Measurements from ENCODE around the gene SPEN.

SPEN gene

DNA sequence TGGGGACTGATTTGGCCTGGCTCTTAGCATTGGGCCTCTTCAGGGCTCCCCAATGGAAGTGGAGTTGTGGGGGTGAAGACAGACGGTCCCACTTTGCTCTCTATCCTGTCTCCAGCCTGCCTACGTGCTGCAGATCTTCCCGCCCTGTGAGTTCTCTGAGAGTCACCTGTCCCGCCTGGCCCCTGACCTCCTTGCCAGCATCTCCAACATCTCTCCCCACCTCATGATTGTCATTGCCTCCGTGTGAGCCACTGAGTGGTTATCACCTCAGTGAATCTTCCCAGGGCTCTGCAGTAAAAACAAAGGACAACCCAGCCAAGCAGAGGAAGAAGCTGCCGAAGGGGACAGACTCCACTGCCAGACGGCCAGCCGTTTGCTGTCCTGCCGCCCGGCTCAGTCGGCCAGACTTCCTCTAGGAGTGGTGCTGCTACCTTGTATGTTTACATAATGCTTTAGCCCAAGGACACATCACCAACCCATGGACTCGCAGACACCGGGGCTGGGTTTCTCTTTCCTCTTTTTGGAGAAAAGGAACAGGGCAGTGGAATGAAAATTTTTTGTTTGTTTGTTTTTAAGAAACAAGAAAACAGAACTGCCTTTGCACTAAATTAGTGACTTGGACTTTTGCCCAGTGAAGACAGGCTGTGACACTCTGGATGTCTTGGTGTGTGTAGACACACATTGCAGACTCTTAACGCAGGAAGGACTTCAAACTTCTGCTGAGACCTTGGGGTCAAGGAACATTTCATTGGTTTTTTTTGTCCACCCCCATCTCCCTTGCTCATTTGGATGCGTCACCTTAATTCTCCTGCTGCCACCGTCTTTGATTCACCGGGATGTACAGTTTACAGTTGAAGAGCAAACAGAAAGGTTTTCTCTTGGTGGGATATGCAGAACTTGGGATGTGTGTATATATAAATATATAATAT is 91.9 kb downstream of the SPEN start:
- no peak for DNase-seq

DNA sequence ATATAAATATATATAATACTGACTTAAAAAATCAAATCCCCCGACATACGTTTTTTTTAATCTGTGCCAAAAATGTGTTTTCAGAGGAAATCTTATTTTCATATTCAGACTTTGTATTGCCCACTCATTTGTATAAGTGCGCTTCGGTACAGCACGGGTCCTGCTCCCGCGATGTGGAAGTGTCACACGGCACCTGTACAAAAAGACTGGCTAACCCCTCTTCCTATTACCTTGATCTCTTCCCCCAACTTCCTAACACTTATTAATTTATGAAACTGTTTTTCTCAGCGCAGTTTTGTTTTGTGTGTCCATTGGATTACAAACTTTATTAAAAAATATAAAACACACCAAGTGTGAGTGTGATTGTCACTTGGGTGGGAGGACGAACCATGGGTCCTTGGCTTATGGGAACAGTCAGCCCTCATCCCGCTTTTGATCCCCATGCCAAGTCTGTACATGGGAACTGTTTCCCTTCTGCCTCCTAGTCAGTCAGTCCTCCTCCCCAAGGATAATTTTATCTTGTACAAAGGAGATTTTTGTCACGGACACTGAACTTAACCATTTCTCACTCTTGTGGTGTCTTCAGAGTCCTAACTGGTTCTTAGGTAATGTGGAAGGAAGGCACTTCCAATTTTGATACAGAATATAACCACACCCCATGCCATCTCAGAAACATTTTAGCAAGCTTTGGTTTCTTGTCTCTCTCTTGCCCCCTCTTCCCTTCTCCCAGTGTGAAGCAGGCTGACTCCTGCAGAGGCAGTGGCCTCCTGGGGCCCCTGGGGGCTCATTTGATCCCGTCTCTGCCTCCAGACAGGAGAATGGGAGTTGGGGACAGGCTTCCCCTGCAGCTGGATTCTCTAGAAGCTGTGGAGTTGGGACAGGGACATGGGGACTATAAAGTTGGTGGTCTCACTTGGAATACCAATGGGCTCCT is 92.9 kb downstream of the SPEN start:
- no peak for DNase-seq

DNA sequence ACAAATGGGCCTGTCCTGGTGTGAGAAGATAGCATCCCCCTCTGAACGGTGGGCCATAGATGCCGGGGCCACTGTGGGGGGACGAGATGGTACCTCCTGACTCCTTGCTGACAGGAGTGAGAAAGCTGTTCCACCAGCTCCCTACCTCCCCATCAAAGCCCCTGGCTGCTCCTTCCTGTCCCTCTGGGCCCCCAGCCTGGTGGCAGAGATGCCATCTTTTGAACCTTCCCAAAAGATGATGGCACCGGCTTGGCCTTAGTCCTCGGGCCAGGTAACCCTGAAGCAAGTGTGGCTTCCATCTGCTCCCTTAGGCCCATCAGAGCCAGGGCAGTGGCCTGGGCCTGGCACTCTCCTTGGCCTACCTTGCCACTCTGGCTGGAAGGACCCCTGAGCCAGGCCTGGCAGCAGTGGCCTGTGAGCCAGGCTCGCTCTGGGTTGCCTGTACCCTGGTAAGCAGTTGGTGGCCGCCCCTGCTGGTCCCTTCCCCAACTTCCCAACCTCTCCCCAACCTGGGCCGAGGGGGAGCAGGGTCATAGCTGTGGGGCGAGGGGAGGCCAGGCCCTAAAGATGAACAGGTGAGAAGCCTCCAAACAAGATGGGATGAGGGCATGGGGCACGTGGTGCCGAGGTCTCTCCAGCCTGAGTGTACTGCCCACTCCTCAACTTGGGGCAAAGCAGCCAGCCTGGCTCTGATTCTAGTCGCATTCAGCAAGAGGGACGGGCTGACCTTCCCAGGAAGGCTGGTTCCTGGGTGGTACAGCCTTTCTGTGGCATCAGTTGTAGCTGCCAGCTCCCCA is 93.7 kb downstream of the SPEN start:
- no peak for DNase-seq

DNA sequence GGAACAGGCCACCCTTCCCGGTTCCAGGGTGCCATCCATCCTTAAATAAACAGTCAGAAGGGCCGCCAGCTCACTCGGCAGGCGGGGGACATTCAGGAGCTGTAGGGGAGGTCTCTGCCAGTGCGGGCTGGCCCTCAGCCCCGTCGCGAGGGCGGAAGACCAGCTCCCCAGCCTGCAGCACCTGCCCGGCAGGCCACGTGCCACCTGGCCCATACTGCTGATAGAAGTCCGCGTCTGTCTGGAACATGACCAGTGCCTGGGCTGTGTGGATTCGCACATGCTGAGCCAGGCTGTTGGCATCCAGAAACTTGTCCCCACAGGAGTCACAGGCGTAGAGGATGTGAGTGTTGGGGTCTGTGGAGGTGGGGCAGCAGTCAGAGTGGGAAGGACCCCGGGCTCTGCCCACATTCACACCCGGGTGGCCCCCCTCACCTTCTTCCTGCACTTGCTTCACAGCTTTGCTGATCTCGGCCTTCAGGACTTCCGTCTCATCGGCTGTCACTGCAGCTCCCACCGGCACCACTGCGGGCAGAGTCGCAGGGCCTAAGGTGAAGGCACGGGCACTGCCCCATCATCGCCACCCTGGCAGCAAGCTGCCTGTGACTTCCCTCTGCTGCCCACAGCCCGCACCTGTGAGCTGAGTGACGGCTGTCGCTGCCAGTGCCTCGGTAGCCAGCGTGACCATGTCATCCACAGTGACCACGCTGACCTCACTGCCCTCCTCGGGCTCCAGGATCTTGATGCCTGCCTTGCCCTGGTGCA is 94.6 kb downstream of the SPEN start:
- no peak for DNase-seq

DNA sequence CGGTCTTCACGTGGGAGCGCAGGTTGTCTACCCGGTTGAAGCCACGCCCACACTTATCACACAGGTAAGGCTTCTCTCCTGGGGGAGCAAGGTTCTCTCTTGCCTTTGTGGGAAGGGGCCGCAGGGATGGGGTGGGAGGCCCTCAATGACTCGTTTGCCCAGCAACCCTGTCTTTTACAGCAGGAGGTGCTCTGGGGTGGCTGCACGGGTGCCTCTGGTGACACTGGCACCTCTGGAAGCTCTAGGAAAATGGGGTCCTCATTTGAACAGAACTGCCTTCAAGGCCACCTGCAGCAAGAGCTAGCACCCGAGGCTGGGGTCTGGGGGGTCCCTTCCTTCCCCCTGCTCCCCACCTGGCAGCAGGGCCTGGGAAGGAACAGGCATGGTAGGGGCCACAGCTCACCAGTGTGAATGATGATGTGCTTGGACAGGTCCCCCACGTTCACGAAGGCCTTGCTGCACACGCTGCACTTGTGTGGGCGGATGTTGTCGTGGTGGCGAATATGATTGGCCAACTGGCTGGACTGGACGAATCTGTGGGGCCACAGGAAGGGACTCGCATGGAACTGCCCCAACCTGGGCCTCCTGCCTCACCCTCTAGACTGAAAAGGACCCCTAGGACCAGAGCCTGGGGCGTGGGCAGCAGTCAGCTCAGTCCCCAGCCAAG is 95.3 kb downstream of the SPEN start:
- DNase-seq: no peak

DNA sequence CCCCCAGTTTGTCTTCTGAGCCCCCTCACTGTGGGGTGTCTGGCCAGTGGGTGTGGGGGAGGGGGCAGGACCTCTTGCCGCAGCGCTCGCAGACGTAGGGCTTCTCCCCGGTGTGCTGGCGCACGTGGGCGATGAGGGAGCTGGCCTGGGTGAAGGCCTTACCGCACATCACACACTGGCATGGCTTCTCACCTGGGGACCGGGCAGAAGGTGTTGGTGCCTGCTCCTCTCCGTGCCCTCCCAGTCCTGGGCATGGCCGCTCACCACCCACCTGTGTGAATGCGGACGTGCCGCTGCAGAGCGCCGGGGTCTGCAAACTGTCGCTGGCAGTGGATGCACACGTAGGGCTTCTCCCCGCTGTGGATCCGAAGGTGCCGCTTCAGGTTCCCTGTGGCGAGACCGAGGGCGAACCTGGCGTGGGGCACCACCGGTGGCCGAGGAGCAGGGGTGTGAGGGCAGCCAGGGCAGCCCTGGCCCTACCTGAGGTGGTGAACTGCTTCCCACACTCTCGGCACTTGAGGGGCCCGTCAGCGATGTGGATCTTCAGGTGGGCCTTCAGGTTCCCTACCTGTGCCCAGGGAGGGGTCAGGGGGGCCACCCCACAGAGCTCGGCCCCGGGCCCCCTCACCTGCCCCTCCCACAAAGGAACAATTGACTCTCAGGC is 96.0 kb downstream of the SPEN start:
- no peak for DNase-seq

DNA sequence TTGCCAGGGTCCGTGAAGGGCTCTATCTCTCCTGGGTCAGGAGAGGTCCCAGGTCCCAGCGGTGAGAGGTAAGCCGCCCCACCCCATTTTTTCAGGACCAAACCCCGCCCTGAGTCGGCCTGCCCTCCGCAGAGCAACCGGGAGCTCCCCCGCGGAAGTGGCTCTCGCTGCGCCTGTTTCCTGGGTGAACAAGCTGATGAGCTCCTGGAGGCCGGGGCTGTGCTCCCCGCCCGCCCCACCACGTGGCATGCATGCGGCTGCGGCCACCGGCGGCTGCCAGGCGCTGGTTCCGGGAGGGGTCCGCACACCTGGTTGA is 96.4 kb downstream of the SPEN start:
- DNase-seq: no peak

DNA sequence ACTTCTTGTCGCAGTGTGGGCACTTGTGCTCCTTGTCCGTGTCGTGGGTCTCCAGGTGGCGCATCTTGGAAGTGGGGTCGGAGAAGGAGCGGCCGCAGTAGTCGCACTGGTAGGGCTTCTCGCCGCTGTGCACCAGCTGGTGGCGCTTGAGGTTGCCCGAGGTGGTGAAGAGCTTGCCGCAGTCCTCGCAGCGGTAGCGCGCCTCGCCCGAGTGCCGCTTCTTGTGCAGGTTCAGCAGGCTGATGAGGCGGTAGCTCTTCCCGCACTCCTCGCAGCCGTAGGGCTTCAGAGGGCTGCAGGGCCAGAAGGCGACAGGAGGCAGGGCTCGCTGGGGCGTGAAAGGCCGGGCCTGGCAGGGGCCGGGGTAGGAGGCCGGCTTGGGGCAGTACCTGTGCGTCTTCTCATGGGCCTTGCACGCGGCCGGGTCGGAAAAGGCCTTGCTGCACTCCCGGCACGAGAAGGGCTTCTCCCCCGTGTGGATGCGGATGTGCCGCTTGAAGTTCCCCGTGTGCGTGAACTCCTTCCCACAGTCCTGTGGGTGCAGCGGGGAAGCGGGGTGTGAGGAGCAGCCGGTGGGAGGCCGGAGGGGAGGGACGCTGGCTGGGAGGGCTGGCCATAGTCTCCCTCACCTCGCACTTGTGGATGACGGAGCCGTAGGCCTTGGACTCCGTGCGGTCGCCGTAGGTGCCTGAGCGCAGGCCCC is 97.0 kb downstream of the SPEN start:
- no peak for DNase-seq

DNA sequence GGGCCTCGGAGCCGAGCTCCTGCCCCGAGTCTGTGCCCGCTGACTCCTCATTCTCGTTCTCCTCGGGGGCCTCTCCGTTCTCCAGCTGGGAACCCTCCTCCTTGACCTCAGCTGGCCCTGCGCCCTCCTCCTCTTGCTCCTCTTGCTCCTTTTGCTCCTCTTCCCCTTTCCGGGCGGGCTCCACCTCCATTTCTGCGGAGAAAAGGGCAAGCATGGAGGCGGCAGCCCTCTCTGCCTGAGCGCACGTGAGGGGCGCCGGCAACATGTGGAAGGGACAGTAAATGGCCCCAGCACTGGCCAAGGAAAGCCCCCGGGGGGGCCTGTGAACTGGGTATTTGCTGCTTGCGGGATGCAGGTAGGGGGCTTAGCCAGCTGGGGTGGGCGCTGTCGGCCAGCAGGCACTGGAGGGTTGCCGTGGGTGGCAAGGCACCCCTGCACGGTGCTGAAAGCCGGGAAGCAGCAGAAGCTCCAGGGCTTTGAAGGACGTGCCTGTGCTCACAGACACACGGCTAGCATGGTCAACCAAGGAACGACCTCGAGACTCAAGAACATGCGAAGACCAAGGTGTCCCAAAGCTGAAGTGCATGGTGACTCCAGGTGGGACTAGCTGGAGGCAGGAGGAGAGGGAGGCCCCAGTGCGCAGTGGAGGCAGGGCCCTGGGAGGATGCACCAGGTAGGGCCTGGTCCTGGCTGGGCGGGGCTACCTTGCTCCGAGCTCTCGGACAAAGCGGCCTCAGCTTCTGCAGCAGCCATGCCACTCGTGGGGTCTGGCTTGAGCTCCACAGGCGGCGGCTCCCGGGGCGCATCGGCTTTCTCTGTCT is 97.7 kb downstream of the SPEN start:
- no peak for DNase-seq

DNA sequence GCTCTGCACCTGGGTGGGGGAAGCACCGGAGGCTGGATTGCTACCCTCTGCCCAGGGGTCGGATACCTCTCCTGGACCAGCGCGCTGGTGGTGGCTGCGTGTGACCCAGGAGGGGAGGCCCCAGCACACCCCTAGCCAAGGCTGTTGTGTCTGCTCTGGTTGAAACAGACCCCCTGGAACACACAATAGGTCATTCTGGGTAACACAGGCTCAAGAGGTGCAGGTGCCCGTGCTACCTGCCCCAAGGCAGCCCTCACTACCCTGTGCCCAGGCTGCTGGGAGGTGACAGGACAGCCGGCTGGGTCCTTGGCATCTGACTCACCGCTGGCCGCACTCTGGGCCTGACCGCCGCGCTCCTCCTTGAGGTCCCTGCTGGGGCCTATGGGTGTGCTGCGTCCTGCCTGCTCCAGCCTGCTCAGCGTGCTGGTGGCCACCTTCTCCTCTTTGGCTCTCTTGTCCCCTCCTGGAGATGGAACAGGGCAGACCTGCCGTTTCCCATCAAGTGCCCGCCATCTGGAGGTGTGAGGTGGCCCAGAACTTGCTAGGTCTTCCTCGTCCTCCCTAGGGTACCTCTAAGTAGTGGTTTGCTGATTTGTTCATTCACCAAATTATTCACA is 98.4 kb downstream of the SPEN start:
- DNase-seq: no peak

DNA sequence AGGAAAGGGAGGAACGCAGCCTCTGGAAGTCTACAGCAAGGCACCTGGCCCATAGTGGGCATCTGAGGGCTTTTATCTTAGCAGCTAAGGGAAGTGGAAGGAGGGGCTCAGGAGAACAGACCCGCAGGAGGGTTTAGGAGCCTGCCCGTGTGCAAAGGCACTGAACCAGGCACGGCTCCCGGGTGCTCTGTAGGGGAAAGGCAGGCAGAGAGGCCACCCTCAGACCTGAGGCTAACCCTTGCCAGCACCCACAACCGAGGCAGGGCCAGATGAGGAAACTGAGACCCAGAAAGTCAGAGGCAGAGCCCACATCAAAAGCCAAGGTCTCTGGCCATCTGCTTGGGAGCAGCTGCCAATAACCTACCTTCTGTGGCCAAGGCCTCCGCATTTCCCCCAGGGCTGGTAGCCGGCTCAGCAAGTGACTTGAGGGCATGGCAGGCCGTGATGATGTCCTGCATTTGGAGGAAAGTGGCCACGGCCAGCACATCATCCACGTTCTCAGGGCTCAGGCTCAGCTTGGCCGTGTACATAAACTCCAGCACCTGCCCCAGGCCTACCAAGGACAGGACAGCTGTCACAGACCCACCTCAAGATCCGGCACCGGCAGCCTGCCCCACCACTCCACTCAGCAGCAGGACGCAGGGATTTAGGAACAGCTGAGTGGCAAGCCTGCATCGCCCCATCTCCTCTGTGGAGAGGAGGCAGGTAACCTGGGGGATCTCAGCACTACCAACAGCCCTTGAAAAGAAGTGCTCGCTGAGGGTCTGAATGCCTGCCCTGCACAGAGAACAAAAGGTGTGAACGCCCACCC is 99.3 kb downstream of the SPEN start:
- DNase-seq: no peak

DNA sequence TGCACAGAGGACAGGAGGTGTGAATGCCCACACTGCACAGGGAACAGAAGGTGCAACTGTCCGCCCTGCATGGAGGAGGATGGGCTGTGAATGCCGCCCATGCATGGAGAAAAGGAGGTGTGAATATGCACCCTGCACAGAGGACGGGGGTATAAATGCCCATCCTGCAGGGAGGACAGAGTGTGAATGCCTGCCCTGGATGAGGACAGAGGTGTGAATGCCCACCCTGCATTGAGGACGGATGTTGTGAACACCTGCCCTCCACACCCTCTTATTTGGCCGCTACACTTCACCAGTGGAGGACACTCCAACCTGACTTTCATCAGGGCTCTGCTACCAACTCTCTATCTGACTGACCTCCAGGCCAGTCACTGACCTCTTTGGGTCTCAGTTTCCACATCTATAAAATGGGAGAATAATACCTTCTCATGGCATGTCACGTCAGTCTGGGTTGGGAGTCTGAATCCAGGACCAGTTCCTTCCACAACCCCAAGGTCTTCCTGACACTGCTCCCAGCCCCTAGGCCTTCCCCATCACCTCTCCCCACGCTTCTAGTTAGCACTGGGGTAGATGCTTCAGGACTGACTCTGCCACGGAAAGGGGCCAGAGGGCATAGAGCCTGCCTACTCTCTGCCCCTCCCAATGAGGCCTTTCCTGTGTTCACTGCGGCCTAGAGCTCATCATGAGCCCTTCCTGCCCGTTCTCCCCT is 100.0 kb downstream of the SPEN start:
- DNase-seq: no peak

DNA sequence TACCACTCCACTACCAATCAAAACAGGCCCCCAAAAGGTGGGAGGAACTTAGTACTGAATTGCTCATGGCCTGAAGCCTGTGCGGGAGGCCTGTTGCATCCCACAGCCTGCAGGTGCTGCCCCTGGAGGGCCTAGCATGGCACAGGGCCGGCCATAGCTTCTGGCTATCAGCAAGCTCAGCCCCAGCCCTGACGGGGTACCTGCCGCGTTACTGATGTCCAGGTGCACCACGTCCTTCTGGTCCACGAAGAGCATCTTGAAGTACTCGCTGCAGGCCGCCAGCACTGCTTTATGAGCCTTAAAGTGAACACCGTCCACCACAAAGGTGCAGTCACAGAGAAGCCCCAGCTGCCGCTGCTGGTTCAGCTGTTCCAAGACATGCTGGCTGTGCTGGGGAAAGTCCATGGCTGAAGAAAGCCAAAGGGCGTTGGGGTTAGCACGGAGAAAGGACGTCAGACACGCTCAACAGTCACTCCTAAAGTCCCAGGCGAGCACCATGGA is 100.6 kb downstream of the SPEN start:
- DNase-seq: no peak

DNA sequence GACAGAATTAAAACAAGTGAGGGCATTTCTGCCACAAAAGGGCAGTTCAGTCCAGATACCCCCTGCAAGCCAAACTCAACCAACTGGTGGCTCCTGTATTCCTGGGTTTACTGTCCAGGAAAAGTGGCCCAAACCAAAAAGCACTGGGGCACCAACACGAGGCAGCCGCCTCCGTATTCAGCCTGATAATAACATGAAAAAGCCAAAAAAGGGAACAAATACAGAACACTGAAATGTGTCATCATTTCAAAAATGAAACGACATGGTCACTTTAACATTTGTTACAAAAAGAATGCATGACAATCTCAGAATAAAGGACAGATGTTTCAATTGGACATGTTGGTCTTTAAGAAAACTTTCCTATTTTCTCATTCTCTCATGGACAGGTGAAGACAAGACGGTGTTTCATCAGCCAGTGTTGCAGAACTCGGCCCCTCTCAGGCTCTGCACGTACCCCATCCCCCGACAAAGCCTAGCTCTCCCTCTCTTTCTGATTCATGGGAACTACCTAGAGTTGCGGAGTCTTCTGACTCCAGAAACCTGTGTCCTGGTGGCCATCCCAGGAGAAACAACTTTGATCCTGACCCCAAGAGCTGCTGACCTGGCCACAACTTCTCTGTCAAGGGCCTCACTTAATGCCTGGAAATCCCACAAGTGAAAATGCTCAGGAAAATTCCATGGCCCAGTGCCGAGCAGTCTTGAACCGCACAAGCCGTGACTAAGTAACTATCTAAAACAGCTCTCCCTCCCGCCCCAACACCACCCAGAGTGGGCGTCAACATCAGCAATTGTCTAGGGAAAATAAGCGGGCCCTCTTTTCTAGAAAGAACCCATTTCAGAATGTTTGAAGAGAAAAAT is 101.3 kb downstream of the SPEN start:
- no peak for DNase-seq

DNA sequence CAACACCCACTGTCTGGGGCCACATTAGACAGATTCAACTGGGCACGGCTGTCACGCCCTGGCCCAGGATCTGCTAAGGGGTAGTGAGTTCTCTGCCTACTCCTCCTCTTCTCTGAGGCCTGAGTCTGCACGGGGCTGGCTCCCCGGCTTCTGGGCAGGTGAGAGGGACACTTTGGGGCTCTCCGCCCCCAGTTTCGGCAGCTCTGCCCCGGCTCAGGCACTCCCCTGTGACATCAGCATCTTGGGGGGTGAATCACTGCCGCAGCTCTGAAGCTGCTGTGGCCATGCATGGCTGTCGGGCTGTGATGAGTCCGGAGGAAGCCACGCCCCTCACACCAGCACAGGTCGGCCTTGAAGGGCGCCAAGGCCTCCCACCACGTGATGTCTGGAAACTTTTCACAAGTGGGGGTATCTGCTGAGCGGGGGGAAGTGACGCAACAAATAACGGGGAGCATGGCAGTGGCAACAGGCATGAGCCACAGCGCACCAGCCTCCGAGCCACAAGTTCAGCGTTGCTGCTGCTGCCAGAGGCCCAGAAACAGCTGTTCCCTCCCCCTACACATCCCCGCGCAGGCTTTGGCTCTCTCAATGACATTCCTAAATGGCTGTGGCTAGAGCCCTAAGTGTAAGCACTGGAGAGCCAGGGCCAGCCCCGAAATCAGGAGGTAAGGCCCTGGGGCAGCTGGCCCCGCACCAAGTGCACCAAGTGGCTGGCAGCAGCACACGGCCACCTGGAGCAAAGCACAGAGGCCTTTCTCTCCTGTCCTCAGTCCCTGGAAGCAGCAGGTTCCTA is 102.1 kb downstream of the SPEN start:
- DNase-seq: peak; percentile 86

DNA sequence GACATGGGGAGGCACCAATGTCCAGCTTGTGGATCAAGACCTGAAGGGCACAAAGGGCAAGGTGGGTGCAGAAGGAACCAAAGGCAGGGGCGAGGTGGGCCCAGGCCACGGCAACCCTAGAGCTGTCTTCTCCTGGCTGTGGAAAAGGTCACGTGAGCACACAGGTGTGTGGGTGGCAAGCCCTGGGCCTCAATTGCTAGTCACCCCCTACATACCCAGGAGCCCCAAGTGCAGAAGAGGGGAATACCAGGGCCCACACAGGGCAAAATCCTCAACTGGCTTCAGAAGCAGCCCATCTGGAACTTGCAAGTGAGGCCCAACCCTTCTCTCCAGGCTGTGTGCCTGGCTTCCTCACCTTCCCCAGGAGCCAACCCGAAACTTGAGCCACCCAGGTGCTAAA is 102.8 kb downstream of the SPEN start:
- DNase-seq: no peak

Measured in activated gamma-delta T cell treated with Interleukin-2 at 50 U/mL for 16 hours (primary cell).